HepG2 (cell line): ENCODE measurements around the gene EMILIN3. TPM values are rescaled to one million over a fixed set of nuclear protein-coding genes. Genes with fewer than 3 reads are reported as not detected.

Source experiments
- ATAC-seq: fragments of 200-7000 bp; cut with Tn5 transposase; 3 replicates; pipeline ENCODE4 v1.9.1; 2020; ENCODE audit warnings: mild to moderate bottlenecking, moderate library complexity
- BruUV-seq: library from RNA; stranded (reverse); fragments of 400-500 nt; replicated peaks from 2 replicates; lab custom pipeline; 2021; lab: Mats Ljungman, UMichigan
- CTCF ChIA-PET: fragments of 300-600 bp; formaldehyde crosslinking; extraction: SDS; loops from one replicate; lab custom pipeline; 2021; ENCODE audit warnings: low total read pairs, inconsistent platforms, low intra/inter-chr PET ratio; lab: Yijun Ruan, JAX
- POLR2A ChIA-PET: fragments of 350-600 bp; sonication (Branson Sonifier 250); formaldehyde crosslinking; loops from one replicate; lab custom pipeline; 2020; ENCODE audit warnings: antibody characterized with exemption, inconsistent platforms; lab: Yijun Ruan, JAX
- DNase-seq: peaks from one replicate; pipeline ENCODE4 v3.0.0-alpha.2; 2015; ENCODE audit warnings: low spot score
- FAIRE-seq: peaks from 3 replicates; lab custom pipeline; 2011; peaks lifted over from hg19 to GRCh38; lab: Jason Lieb, UNC
- H2AFZ ChIP-seq: one replicate; pipeline ENCODE4 v1.6.1; 2011; ENCODE audit warnings: low read length, inconsistent platforms
- H3K27ac ChIP-seq: fragments of 300-600 bp; 3 replicates; pipeline ENCODE4 v1.8.0; 2011; ENCODE audit warnings: mixed run types, mild to moderate bottlenecking, mixed read lengths, low read length, inconsistent platforms; ENCODE audit not compliant: insufficient read depth; ENCODE audit errors: extremely low read length
- H3K27me3 ChIP-seq, 2 experiments: fragments of 200-600 bp in 1 of 2; 2 replicates in 1 of 2; 3 replicates in 1 of 2; pipeline versions ENCODE4 v1.6.0 to v1.8.0; 2011; ENCODE audit warnings: low read length in 2 of 2, mild to moderate bottlenecking in 2 of 2, moderate library complexity in 2 of 2, inconsistent platforms in 1 of 2; ENCODE audit not compliant: insufficient read depth in 2 of 2, control insufficient read depth in 1 of 2
- H3K36me3 ChIP-seq, 2 experiments: fragments of 200-600 bp in 1 of 2; replicated peaks in 1 of 2; 2 replicates in 1 of 2; 3 replicates in 1 of 2; pipeline versions ENCODE4 v1.5.1 to v1.8.0; 2011; ENCODE audit warnings: low read length in 2 of 2, inconsistent platforms in 1 of 2; ENCODE audit not compliant: insufficient read depth in 2 of 2, control insufficient read depth in 1 of 2
- H3K4me1 ChIP-seq: 2 replicates; pipeline ENCODE4 v1.5.1; 2012; ENCODE audit warnings: low read length, inconsistent platforms; ENCODE audit not compliant: insufficient read depth
- H3K4me2 ChIP-seq: 2 replicates; pipeline ENCODE4 v1.6.0; 2011; ENCODE audit warnings: low read depth, low read length, inconsistent platforms
- H3K4me3 ChIP-seq, 3 experiments: fragments of 200-600 bp in 1 of 3; sonication (generic), shearing (Covaris generic) in 1 of 3; replicated peaks in 1 of 3; 2 replicates each; pipeline ENCODE4 v1.5.1; 2011 to 2016; ENCODE audit warnings: low read length in 3 of 3, inconsistent platforms in 2 of 3, low read depth in 2 of 3, mild to moderate bottlenecking in 2 of 3, control low read depth in 1 of 3, mixed read lengths in 1 of 3; ENCODE audit not compliant: insufficient read depth in 1 of 3
- H3K79me2 ChIP-seq: one replicate; pipeline ENCODE4 v1.6.1; 2011; ENCODE audit warnings: low read length, inconsistent platforms; ENCODE audit not compliant: insufficient read depth
- H3K9ac ChIP-seq: 2 replicates; pipeline ENCODE4 v1.6.0; 2011; ENCODE audit warnings: mild to moderate bottlenecking, low read depth, low read length, inconsistent platforms; ENCODE audit not compliant: insufficient read depth
- H3K9me3 ChIP-seq: 2 replicates; pipeline ENCODE4 v1.5.1; 2012; ENCODE audit warnings: mild to moderate bottlenecking, low read length
- H4K20me1 ChIP-seq: 2 replicates; pipeline ENCODE4 v1.6.0; 2011; ENCODE audit warnings: inconsistent platforms, mild to moderate bottlenecking, low read length, moderate library complexity; ENCODE audit not compliant: insufficient read depth
- ATRX ChIP-seq: sonication (generic); formaldehyde crosslinking; IDR thresholded peaks from 2 replicates; pipeline ENCODE4 v1.4.0; 2020; ENCODE audit warnings: missing genetic modification reagents, borderline replicate concordance
- HMG20A ChIP-seq: IDR thresholded peaks from 2 replicates; pipeline ENCODE4 v1.6.1; 2016; ENCODE audit warnings: borderline replicate concordance
- MTA1 ChIP-seq: sonication (generic); formaldehyde crosslinking; IDR thresholded peaks from 2 replicates; pipeline ENCODE4 v1.4.0; 2020; ENCODE audit warnings: missing genetic modification reagents, mild to moderate bottlenecking, borderline replicate concordance
- RBM22 ChIP-seq: fragments of 200-400 bp; formaldehyde crosslinking; optimal IDR thresholded peaks from 2 replicates; pipeline ENCODE3; 2017; ENCODE audit warnings: mild to moderate bottlenecking, low read length, moderate library complexity
- RELA ChIP-seq: sonication (generic); formaldehyde crosslinking; IDR thresholded peaks from 2 replicates; pipeline ENCODE4 v1.4.0; 2020; ENCODE audit warnings: missing genetic modification reagents
- TSC22D2 ChIP-seq: sonication (generic); formaldehyde crosslinking; IDR thresholded peaks from 2 replicates; pipeline ENCODE4 v1.5.1; 2020; ENCODE audit warnings: missing genetic modification reagents, mild to moderate bottlenecking, borderline replicate concordance
- ZFAT ChIP-seq: sonication (generic); formaldehyde crosslinking; conservative IDR thresholded peaks from 2 replicates; pipeline ENCODE4 v1.8.1; 2023; ENCODE audit warnings: missing genetic modification reagents, inconsistent platforms
- ZFP36L2 ChIP-seq: sonication (generic); formaldehyde crosslinking; IDR thresholded peaks from 2 replicates; pipeline ENCODE4 v1.4.0; 2020; ENCODE audit warnings: missing genetic modification reagents
- ZNF367 ChIP-seq: sonication (generic); formaldehyde crosslinking; IDR thresholded peaks from 2 replicates; pipeline ENCODE4 v1.4.0; 2020; ENCODE audit warnings: missing genetic modification reagents, borderline replicate concordance
- ZNF484 ChIP-seq: sonication (generic); formaldehyde crosslinking; IDR thresholded peaks from 2 replicates; pipeline ENCODE4 v1.5.1; 2020; ENCODE audit warnings: mild to moderate bottlenecking, low read depth, missing genetic modification reagents, borderline replicate concordance
- ZNF546 ChIP-seq: sonication (generic); formaldehyde crosslinking; conservative IDR thresholded peaks from 2 replicates; pipeline ENCODE4 v1.8.1; 2023; ENCODE audit warnings: mild to moderate bottlenecking, missing genetic modification reagents
- ZNF709 ChIP-seq: sonication (generic); formaldehyde crosslinking; IDR thresholded peaks from 2 replicates; pipeline ENCODE4 v1.5.0; 2020; ENCODE audit warnings: mild to moderate bottlenecking, missing genetic modification reagents
- WGBS: methylation state at CpG from one replicate; pipeline ENCODE4 v1.1.6; 2017; ENCODE audit warnings: low lambda C conversion rate; 5-methylcytosine and 5-hydroxymethylcytosine counted together
- in situ Hi-C: cut with HindIII; loops from 2 replicates; pipeline ENCODE4 v1.10.0; 2017; ENCODE audit warnings: low pct_unique_long_range_greater_than_20kb; ENCODE audit not compliant: extremely low pct_ligation_motif_present
- intact Hi-C: fragments of 100-400 bp; cut with micrococcal nuclease; formaldehyde crosslinking; loops from one replicate; pipeline ENCODE4 v1.10.0; 2022; ENCODE audit not compliant: unreplicated experiment
- polyA plus RNA-seq, 8 experiments: library from polyadenylated mRNA; depleted of rRNA in 3 of 8; stranded (reverse) in 7 of 8; unstranded in 1 of 8; fragments of >200 nt; fragmentation: Illumina TruSeq in 4 of 8; extraction: Trizol in 4 of 8; gene quantifications; 2 replicates each; pipeline versions ENCODE4 v1.2.1 to v1.2.3, GENCODE V29; 2011 to 2016; ENCODE audit warnings: low read depth in 4 of 8, missing spikeins in 1 of 8, mixed read lengths in 1 of 8; ENCODE audit not compliant: insufficient read depth in 1 of 8
- total RNA-seq, 5 experiments: library from RNA; depleted of rRNA; stranded (reverse); fragments of >200 nt; fragmentation: Illumina TruSeq; extraction: Trizol; gene quantifications; 2 replicates each; pipeline ENCODE4 v1.2.3, GENCODE V29; 2016; ENCODE audit warnings: low read depth in 1 of 5
- TF ChIP-seq, protein P1 (sequence below): sonication (generic); formaldehyde crosslinking; IDR thresholded peaks from 2 replicates; pipeline ENCODE4 v1.5.1; 2020; ENCODE audit warnings: missing genetic modification reagents, mild to moderate bottlenecking, borderline replicate concordance
- TF ChIP-seq, protein P2 (sequence below): IDR thresholded peaks from 2 replicates; pipeline ENCODE4 v1.6.1; 2018; ENCODE audit warnings: missing genetic modification reagents

Gene EMILIN3
- total and polyA plus RNA-seq, 2 of the 13 experiments (the other 11 are each of a cell fraction or from before 2014, with no cell fraction given), result 0.25 to 0.29 TPM

DNA sequence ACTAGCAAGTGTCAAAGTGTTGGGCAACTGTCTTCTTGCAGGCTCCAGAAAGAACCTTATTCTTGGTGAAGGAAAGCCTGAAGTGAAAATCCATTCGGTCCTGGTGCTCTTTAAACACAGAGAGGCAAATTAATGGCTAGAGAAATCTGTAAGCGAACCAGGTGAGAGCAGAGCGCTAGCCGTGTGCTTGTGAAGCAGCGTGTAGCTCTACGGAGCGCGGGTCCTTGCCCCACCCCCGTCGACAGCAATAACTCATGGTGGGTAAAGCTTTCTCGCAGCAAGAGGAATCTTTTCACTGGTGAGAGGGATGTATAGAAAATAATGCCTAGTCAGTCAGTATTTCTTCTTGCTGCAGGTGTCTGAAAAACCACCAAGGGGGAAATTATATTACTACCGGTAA, 37.0 kb upstream of the EMILIN3 start:
- ChIA-PET POLR2A (no interaction called here), CTCF (no interaction called here)
- Histone ChIP-seq H4K20me1 (no peaks in the 10 kb centered on the region), H3K27me3 (no peaks in the 10 kb centered on the region), H3K9ac (no peak overlapping the region), H2AFZ (no peak overlapping the region), H3K27ac (no peak overlapping the region), H3K9me3 (no peaks in the 10 kb centered on the region), H3K4me2 (no peak overlapping the region), H3K79me2 (no peaks in the 10 kb centered on the region), H3K4me3 (no peak overlapping the region), H3K36me3 (peaks cover 30 to 52% of the 10 kb centered on the region in 2 experiments), H3K4me1 (no peaks in the 10 kb centered on the region)
- no TSS peak for BruUV-seq
- in situ Hi-C loops, result no loop called here
- DNase-seq (no peak), ATAC-seq (no peak), FAIRE-seq (no peak)
- intact Hi-C loops, result no loop called here
- 96% methylated on average over 12 of the region's 12 CpGs for WGBS
- TF ChIP-seq RELA (CRISPR knock-in tag), result no peak
- TF ChIP-seq RBM22, result peak; percentile 50
- no peak for TF ChIP-seq ZNF546
- no peak for TF ChIP-seq TSC22D2 (CRISPR knock-in tag)

GRCh38 chr20:41398408-41398807, 31.8 kb upstream of the EMILIN3 start:
- no peaks in the 10 kb centered on the region for H3K9me3 ChIP-seq
- no peaks in the 10 kb centered on the region for H3K27me3 ChIP-seq
- no peak for TF ChIP-seq HMG20A (CRISPR knock-in tag)
- no peak for TF ChIP-seq ATRX (CRISPR knock-in tag)
- no peak for TF ChIP-seq ZNF484 (CRISPR knock-in tag)
- no peak for TF ChIP-seq ZNF367 (CRISPR knock-in tag)
- TF ChIP-seq ZFAT (CRISPR knock-in tag), result no peak
- TF ChIP-seq, protein P1, sequence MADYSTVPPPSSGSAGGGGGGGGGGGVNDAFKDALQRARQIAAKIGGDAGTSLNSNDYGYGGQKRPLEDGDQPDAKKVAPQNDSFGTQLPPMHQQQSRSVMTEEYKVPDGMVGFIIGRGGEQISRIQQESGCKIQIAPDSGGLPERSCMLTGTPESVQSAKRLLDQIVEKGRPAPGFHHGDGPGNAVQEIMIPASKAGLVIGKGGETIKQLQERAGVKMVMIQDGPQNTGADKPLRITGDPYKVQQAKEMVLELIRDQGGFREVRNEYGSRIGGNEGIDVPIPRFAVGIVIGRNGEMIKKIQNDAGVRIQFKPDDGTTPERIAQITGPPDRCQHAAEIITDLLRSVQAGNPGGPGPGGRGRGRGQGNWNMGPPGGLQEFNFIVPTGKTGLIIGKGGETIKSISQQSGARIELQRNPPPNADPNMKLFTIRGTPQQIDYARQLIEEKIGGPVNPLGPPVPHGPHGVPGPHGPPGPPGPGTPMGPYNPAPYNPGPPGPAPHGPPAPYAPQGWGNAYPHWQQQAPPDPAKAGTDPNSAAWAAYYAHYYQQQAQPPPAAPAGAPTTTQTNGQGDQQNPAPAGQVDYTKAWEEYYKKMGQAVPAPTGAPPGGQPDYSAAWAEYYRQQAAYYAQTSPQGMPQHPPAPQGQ (CRISPR knock-in tag), result no peak
- TF ChIP-seq, protein P2, sequence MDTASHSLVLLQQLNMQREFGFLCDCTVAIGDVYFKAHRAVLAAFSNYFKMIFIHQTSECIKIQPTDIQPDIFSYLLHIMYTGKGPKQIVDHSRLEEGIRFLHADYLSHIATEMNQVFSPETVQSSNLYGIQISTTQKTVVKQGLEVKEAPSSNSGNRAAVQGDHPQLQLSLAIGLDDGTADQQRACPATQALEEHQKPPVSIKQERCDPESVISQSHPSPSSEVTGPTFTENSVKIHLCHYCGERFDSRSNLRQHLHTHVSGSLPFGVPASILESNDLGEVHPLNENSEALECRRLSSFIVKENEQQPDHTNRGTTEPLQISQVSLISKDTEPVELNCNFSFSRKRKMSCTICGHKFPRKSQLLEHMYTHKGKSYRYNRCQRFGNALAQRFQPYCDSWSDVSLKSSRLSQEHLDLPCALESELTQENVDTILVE, result no peak
- no peak for TF ChIP-seq ZFP36L2 (CRISPR knock-in tag)
- no peak for TF ChIP-seq MTA1 (CRISPR knock-in tag)
- no peak for TF ChIP-seq ZNF709 (CRISPR knock-in tag)
- TF ChIP-seq, all 625 proteins: peak for 0
- intact Hi-C loops, result no loop called here
- 60% methylated on average over 2 of the region's 2 CpGs for WGBS
- Histone ChIP-seq H3K36me3 (peaks cover 2 to 4% of the 10 kb centered on the region in 2 experiments; a peak in 2 of 5 replicates), H3K9ac (no peak overlapping the region), H3K4me1 (peaks cover 21% of the 10 kb centered on the region), H3K4me2 (no peak overlapping the region), H4K20me1 (no peaks in the 10 kb centered on the region), H3K4me3 (no peak overlapping the region), H2AFZ (no peak overlapping the region), H3K27ac (no peak overlapping the region), H3K79me2 (no peaks in the 10 kb centered on the region)
- CTCF ChIA-PET, result no interaction called here
- in situ Hi-C loops, result no loop called here
- DNase-seq (no peak), FAIRE-seq (no peak), ATAC-seq (0 out of 3 replicates have a peak, but pooled peaks have one; percentile 2)
- no TSS peak for BruUV-seq
- POLR2A ChIA-PET, result interaction anchor here (1.4 kb wide), 1 partner anchor 11 kb away, joined by 4 read pairs; no protein-coding TSS in a partner anchor
